GM10847 (cell line): ENCODE data around the gene PANK1.

Experiments used
- POLR2A ChIP-seq: IDR thresholded peaks from 2 replicates; pipeline ENCODE4 v1.6.1; 2011; ENCODE audit not compliant: insufficient read length; ENCODE audit errors: extremely low read depth

Gene PANK1

GRCh38 chr10:89659143-89660131, 14.4 kb upstream of the PANK1 start:
- TF ChIP-seq POLR2A = no peak

GRCh38 chr10:89657302-89657701, 12.3 kb upstream of the PANK1 start:
- no peak for TF ChIP-seq POLR2A

- no peak for TF ChIP-seq POLR2A
Measured at GRCh38 chr10:89655722-89656121, 10.7 kb upstream of the PANK1 start.

- no peak for TF ChIP-seq POLR2A
Measured at GRCh38 chr10:89653410-89653869, 8.4 kb upstream of the PANK1 start.

- TF ChIP-seq POLR2A = no peak
Measured at GRCh38 chr10:89652806-89653370, 7.8 kb upstream of the PANK1 start.

GRCh38 chr10:89651916-89652573, 7.0 kb upstream of the PANK1 start:
- no peak for TF ChIP-seq POLR2A

- TF ChIP-seq POLR2A = no peak
Measured at GRCh38 chr10:89651205-89651915, 6.3 kb upstream of the PANK1 start.

- no peak for TF ChIP-seq POLR2A
Measured at GRCh38 chr10:89649051-89649450, 4.0 kb upstream of the PANK1 start.

- TF ChIP-seq POLR2A = no peak
Measured at GRCh38 chr10:89648074-89648473, 3.0 kb upstream of the PANK1 start.

GRCh38 chr10:89646889-89647657, 2.0 kb upstream of the PANK1 start:
- no peak for TF ChIP-seq POLR2A

- TF ChIP-seq POLR2A = no peak
Measured at GRCh38 chr10:89645742-89646172, 715 bp upstream of the PANK1 start.

- no peak for TF ChIP-seq POLR2A
Measured at GRCh38 chr10:89644691-89644966, 413 bp downstream of the PANK1 start.

GRCh38 chr10:89643812-89644690, 991 bp downstream of the PANK1 start:
- peak; percentile 90 for TF ChIP-seq POLR2A

- no peak for TF ChIP-seq POLR2A
Measured at GRCh38 chr10:89643431-89643811, 1.6 kb downstream of the PANK1 start.
